Lung (tissue), 12 donors: Measurements from ENCODE around the gene HBM. TPM values are rescaled to one million over a fixed set of nuclear protein-coding genes. Genes with fewer than 3 reads are reported as not detected.

Source experiments
- ATAC-seq: fragments of 200-7000 bp; cut with Tn5 transposase; one replicate; pipeline ENCODE4 v1.9.1; 2020; ENCODE audit warnings: moderate number of reproducible peaks; ENCODE audit not compliant: insufficient read depth, low FRiP score
- DNase-seq, 3 donors: peaks; one replicate each; pipeline ENCODE4 v3.0.0-alpha.2; 2013 to 2017
- H3K27ac ChIP-seq, 2 donors: one replicate each; pipeline ENCODE4 v1.5.1; 2013; ENCODE audit warnings: mild to moderate bottlenecking in 2 of 2, moderate library complexity in 2 of 2, control low read depth in 1 of 2, inconsistent platforms in 1 of 2, low read depth in 1 of 2, low read length in 1 of 2
- H3K27me3 ChIP-seq, 3 donors: one replicate each; pipeline ENCODE4 v1.5.1; 2013; ENCODE audit warnings: low read length in 2 of 3; ENCODE audit not compliant: control insufficient read depth in 3 of 3, insufficient read depth in 3 of 3
- H3K36me3 ChIP-seq, 4 donors: one replicate each; pipeline ENCODE4 v1.5.1; 2013; ENCODE audit warnings: low read length in 4 of 4, mild to moderate bottlenecking in 1 of 4, moderate library complexity in 1 of 4; ENCODE audit not compliant: control insufficient read depth in 4 of 4, insufficient read depth in 4 of 4
- H3K4me1 ChIP-seq, 5 donors: one replicate each; pipeline ENCODE4 v1.5.1; 2013; ENCODE audit warnings: low read length in 5 of 5, mild to moderate bottlenecking in 2 of 5, moderate library complexity in 1 of 5; ENCODE audit not compliant: control insufficient read depth in 5 of 5, insufficient read depth in 5 of 5
- H3K4me3 ChIP-seq: one replicate; pipeline ENCODE4 v1.5.1; 2013; ENCODE audit warnings: mild to moderate bottlenecking, control low read depth, moderate library complexity
- H3K9ac ChIP-seq, 2 donors: one replicate each; pipeline ENCODE4 v1.5.1; 2013; ENCODE audit warnings: low read length in 2 of 2, control low read depth in 1 of 2; ENCODE audit not compliant: insufficient read depth in 1 of 2
- H3K9me3 ChIP-seq, 4 donors: one replicate each; pipeline ENCODE4 v1.5.1; 2013; ENCODE audit warnings: low read length in 3 of 4, mild to moderate bottlenecking in 1 of 4, moderate library complexity in 1 of 4; ENCODE audit not compliant: control insufficient read depth in 4 of 4, insufficient read depth in 3 of 4
- WGBS, 2 donors: extraction: QIAGEN DNeasy Blood & Tissue Kit; methylation state at CpG; one replicate each; pipeline ENCODE4 v1.1.7; 2013; 5-methylcytosine and 5-hydroxymethylcytosine counted together
- polyA plus RNA-seq, 2 donors: library from polyadenylated mRNA; stranded (reverse); fragments of 200-250 nt; gene quantifications; one replicate each; pipeline ENCODE4 v1.2.1, GENCODE V29; 2013
- total RNA-seq, 2 donors: library from RNA; depleted of rRNA in 1 of 2; stranded (reverse); fragments of >200 nt in 1 of 2; gene quantifications; one replicate each; pipeline ENCODE4 v1.2.1, GENCODE V29; 2014 to 2021
- TF ChIP-seq, protein P1 (sequence below): IDR thresholded peaks from 2 replicates; pipeline ENCODE4 v1.5.1; 2012; ENCODE audit warnings: mild to moderate bottlenecking; ENCODE audit errors: control extremely low read depth, extremely low read depth
- donor health status: control.
- donor health status: control.
- donor health status: Bipolar disorder and iron deficiency.
- donor health status: healthy.
- donor health status: DM: yes; HTN: yes; CAD: no.

Gene HBM
- total and polyA plus RNA-seq, 4 donors: 0.61 to 45.7 (median 0.73) TPM; not detected in 1

DNA sequence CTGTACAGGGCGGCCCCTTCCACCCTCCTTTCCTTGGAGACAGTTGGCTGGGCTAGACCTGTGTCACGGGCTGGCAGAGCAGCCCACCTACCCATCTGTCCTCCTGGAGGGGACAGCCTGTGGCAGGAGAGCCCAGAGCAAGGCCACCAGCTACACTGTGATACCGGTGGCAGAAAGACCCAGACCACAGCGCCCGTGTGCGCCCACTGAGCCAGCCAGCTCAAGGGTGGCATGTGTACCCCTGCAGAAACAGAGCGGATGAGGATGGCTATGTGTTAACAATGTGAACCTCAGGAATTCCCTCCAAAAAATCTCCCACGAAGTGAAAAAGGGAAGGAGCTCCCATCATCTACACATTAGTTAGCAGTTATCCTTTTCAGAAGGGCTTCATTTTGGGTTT is 21.6 kb downstream of the HBM start:
- no peak overlapping the region for H3K27ac ChIP-seq
- no peaks in the 10 kb centered on the region for H3K4me1 ChIP-seq
- H3K4me3 ChIP-seq: no peak overlapping the region
- no peak for DNase-seq
- H3K9me3 ChIP-seq: no peaks in the 10 kb centered on the region
- 96 to 97% methylated on average over 8 of the region's 8 CpGs for WGBS, 2 donors
- TF ChIP-seq, protein P1, sequence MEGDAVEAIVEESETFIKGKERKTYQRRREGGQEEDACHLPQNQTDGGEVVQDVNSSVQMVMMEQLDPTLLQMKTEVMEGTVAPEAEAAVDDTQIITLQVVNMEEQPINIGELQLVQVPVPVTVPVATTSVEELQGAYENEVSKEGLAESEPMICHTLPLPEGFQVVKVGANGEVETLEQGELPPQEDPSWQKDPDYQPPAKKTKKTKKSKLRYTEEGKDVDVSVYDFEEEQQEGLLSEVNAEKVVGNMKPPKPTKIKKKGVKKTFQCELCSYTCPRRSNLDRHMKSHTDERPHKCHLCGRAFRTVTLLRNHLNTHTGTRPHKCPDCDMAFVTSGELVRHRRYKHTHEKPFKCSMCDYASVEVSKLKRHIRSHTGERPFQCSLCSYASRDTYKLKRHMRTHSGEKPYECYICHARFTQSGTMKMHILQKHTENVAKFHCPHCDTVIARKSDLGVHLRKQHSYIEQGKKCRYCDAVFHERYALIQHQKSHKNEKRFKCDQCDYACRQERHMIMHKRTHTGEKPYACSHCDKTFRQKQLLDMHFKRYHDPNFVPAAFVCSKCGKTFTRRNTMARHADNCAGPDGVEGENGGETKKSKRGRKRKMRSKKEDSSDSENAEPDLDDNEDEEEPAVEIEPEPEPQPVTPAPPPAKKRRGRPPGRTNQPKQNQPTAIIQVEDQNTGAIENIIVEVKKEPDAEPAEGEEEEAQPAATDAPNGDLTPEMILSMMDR: no peak
- no peak overlapping the region for H3K9ac ChIP-seq
- no peak for ATAC-seq
- H3K36me3 ChIP-seq: peaks cover 24 to 41% (median 25%) of the 10 kb centered on the region in 4 donors
- no peaks in the 10 kb centered on the region for H3K27me3 ChIP-seq

DNA sequence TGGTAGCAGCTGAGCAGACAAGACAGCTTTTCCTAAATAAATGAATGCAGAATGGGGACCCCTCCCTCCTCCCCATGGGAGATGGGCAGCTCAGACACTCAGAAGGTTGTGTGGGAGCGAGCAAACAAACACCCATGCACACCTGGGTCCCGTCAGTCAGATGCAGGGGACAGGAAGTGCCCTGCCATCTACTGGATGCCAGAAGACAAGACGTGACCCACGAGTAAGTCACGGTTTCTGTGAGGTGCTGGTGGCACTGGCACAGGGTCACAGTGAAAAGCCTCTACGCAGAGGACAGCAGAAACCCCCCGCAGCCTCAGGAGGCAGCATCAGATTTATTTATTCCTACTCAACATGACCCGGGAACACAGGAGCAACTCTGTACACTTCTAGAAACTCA is 22.9 kb downstream of the HBM start:
- no peak for DNase-seq
- ATAC-seq: no peak
- no peaks in the 10 kb centered on the region for H3K4me1 ChIP-seq
- H3K9me3 ChIP-seq: no peaks in the 10 kb centered on the region
- H3K4me3 ChIP-seq: no peak overlapping the region
- 65 to 80% methylated on average over 8 of the region's 8 CpGs for WGBS, 2 donors
- H3K27ac ChIP-seq: no peak overlapping the region
- H3K9ac ChIP-seq: no peak overlapping the region
- H3K36me3 ChIP-seq: peaks cover 24 to 44% (median 31%) of the 10 kb centered on the region in 4 donors
- TF ChIP-seq, protein P1: no peak
- H3K27me3 ChIP-seq: no peaks in the 10 kb centered on the region

- Histone ChIP-seq H3K4me3 (no peak overlapping the region), H3K27ac (no peak overlapping the region), H3K9me3 (no peaks in the 10 kb centered on the region), H3K36me3 (peaks cover 26 to 51% (median 32%) of the 10 kb centered on the region in 4 donors), H3K4me1 (no peaks in the 10 kb centered on the region), H3K27me3 (no peaks in the 10 kb centered on the region), H3K9ac (no peak overlapping the region)
- TF ChIP-seq, protein P1: no peak
- DNase-seq (no peak), ATAC-seq (no peak)
- WGBS, 2 donors: 96% methylated on average over 34 of the region's 34 CpGs
These were observed 23.9 kb downstream of the HBM start for GRCh38 chr16:189604-190186.

GRCh38 chr16:191831-192230 is 26.1 kb downstream of the HBM start:
- Histone ChIP-seq H3K9ac (no peak overlapping the region), H3K27ac (no peak overlapping the region), H3K9me3 (no peaks in the 10 kb centered on the region), H3K36me3 (peaks cover 35 to 63% (median 42%) of the 10 kb centered on the region in 4 donors), H3K27me3 (no peaks in the 10 kb centered on the region), H3K4me1 (no peaks in the 10 kb centered on the region), H3K4me3 (no peak overlapping the region)
- WGBS, 2 donors: 91 to 92% methylated on average over 4 of the region's 4 CpGs
- DNase-seq (no peak), ATAC-seq (no peak)
- TF ChIP-seq, protein P1: no peak
